HG02571 (cell line): Measurements from ENCODE around the gene PROM2.

ENCODE experiments used
- ATAC-seq: cut with Tn5 transposase; IDR thresholded peaks from one replicate; pipeline ENCODE4 v1.9.1; 2021; ENCODE audit warnings: mild to moderate bottlenecking, moderate library complexity; ENCODE audit not compliant: unreplicated experiment

PROM2 gene

DNA sequence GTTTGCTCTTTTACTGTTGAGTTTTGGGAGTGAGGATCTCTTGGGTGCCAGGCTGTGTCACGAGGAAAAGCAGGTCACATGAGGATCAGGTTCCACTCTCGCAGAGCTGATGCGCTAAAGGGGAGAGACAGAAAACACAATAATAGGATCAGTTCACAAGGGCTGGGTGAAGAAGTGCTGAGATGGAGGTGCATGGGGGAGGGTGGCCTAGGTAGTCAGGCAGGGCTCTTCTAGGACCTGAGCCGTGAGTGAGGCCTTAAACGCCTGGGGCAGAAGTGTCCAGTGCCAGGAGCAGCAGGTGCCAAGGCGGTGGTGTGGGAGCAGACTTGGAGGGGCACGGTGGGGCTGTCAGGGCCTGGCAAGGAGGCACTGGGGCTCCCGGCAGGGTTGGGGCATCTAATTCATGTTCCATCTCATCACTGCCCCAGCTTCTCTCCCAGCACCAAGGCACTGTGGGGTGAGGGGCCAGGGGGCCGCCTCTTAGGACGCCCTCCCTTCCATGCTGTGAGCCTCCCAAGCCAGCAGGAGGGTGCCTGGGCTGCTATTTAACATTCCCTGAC is 32.2 kb downstream of the PROM2 start:
- no peak for ATAC-seq

DNA sequence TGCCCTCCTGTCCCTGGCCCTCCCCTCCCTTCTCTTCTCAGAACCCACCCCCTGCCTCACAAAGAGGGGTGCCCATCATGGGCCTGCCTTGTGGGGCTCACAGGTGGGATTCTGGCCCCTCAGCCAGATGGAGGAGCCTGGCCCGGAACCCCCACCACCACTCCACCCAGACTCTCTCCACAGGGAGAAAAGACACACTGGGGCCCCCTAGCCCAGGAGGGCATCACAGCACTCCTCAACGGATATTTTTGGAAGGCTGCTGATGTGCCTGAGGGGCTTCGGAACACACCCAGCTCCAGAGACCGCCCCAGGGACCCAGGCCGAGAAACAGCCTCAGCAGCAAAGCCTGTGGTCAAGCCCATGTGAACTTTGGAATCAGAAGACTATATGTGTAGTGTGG is 32.8 kb downstream of the PROM2 start:
- ATAC-seq = no peak

DNA sequence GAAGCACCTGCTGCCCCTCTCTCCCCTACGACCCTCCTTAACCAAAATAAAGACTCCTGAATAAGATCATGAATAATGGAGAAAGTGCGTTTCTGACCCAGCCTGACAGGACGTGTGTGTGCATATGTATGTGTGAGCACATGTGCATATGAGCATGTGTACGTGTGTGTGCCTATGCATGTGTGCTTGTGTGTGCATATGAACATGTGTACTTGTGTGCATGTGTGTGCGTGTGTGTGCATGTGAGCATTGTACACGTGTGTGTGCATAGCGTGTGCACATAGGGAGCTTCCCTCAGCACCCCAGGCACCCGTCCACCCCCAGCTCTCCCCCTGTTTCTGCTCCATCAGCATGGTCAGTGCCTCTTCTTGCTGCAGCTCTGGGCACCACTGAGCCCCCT is 33.6 kb downstream of the PROM2 start:
- no peak for ATAC-seq

DNA sequence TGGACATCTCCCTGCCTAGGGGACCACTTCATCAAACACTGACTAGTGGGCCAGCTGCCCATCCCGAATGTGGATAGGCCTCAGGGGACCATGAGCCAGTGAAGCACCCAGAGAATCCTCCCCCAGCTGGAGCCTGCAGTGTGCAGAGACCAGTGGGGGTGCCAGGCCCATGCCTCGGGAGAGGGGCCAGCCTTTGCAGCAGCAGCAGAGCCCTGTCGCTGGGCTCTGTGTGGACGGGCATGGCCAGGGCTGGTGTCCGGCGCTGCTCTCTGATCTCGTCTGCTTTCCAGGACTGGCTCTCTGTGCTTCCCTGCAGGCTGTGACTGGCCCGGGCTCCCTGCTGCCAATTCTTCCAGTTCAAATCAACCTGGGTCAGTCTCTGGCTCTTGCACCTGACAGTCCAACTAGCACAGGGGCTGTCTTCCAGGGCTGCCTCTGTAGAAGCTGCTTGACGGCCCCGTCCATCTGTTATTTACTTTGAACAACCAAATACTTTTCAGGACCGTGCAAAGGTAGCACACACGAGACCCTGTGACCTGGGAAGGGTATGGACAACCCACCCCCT is 34.3 kb downstream of the PROM2 start:
- no peak for ATAC-seq

DNA sequence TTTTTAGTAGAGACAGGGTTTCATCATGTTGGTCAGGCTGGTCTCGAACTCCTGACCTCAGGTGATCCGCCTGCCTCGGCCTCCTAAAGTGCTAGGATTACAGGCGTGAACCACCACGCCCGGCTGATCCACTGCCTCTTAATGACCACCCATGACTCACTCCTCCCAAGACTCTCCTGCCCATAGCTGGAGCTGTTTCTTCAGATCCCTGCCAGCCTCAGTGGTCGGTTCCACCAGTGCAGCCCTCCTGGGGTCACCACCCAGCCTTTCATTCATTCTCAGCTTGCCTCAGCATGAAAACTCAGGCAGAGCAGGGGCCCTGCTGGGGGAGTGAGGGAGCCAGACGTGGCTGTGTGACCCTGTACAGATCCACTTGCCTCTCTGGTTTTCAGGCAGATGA is 35.4 kb downstream of the PROM2 start:
- no peak for ATAC-seq

DNA sequence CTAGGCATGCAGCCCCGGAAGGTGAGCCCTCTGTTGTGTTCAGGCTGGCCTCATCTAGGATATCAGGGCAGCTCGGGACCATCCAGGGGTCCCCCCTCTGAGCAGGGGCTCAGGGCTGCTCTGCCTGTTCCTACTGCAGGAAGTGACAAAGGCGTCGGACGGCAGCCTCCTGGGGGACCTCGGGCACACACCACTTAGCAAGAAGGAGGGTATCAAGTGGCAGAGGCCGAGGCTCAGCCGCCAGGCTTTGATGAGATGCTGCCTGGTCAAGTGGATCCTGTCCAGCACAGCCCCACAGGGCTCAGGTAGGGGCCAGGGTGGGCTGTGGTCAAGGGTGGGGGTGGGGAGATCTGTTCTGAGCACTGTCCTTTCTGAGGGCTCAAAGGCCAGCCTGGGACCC is 36.0 kb downstream of the PROM2 start:
- ATAC-seq = no peak

DNA sequence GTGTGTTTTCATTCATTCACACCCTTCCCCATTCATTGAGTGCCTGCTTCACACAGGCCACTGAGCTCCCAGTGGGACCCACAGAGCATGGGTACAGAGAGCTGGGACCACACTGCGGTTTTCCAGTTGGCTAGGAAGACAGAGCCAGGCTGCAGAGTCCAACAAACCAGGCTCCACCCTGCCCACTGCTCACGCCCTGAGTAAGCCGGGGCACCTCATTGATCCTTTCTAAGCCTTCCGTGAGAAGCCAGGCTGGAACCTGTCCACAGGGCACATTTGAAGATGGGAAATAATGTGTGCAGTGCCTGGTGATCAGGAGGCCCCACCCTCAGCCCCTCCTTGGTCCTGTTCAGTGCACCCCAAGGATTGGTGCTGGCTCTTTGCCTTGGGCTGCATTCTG is 36.4 kb downstream of the PROM2 start:
- no peak for ATAC-seq

DNA sequence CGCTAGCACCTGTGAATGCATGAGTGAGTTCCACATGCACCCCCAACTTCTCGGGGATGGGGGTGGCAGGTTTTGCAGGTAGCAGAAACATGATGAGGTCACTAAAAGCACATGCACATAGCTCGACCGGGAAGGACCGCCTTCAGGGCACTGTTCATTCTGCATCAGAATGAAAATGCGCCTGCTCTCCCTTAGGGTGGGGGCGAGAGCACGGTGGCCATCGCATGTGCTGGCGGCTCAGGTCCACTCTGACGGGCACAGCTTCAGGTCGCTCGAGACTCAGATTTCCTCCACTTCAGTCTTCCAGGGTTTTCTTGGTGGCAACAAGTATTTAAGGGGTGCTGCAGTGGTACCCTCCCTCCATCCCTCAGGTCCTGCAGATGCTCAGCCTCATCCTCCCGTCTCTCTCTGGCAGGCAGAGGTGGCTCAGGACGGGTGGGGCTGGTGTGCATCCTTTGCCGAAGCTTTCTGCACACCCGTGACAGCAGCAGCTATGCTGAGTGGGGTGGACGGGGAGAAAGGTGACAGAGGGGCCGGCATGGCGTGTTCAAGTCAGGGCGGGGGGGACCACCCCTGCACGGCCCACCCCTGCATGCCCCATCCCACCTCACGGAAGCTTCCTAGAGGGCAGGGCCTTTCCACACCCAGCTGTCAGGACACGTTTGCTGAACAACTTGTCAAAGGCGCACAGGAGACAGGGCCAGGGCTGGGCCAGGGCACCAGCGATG is 37.7 kb downstream of the PROM2 start:
- ATAC-seq = no peak

DNA sequence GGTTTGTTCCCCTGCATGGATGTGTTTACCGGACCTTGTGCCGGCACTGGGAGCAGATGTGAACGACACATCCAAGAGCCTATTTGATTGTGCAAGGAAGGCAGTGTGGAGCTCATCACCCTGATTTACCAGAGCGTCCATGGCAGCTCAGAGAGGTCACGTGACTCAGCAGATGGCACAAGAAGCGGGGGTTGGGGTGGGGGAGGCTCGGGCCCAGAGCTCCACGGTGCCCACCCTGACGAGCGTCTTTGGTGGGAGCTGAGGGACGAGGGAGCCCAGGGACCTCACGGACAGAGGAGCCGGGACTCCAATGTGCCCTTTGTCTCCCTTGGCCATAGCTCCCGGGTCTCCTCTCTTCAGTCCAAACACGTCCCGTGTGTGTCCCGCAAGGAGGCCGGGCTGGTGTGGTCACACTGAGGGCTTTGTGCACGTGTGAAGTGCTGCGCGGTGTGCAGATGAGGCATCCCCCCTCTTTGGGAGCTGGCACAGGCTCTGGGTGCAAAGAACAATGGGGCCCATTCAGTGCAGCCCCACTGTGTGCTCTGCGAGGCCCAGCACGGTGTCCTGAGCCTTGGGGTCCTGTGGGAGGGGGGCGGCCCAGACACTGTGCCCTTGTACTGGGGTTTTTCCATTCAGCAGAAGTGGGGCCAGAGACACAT is 38.4 kb downstream of the PROM2 start:
- ATAC-seq = no peak

DNA sequence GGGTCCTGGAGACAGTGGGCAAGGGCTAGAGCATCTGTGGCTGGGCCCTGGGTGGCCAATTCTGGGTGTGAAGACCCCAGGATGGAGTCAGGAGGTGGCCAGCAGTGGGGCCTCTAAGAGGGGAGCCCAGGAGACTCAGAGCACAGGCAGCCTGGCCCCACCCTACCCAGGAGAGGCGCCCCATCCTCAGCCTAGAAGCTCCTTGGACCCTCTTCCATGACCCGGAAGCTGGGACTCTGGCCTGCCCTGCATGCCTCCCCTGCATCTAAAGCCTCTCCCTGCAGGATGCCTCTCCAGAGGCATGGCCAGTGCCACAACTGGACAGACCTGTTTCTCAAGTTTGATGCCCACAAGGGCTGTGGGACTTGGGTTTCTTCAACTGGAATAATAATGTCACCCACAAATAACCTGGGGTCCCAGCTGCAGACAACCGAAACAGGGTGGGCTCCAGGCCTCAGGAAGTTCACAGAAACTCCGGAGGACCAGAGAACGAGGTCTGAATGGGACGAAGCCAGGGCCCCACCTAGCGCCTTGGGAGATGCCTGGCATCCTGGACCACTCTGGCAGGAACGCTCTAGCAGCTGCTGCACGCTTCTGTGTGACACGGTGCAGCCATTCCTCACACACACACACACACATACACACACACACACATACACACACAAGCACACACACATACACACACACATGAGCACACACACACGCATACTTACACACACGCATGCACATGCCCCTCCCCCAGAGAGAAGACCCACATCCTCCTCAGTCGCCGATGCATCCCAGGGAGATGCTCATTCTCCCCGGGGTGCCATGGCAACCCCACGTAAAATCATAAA is 39.3 kb downstream of the PROM2 start:
- no peak for ATAC-seq

DNA sequence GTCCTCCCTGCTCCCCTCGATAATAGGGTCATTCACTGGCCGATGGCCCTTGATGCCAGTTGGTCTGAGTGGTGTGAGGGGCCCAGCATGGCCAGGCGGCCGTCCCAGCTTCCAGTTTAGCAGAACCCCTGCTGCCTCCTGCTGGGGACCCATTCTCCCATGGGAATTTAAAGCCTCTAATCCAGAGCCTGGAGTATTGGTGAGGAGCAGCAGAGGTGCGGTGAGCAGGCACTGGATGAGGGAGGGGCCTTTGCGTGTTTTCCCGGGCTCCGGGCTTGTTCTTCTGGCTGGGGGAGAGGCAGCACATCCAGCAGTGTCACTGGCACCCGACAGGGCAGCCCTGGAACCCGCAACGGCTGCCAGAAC is 40.3 kb downstream of the PROM2 start:
- ATAC-seq = no peak

DNA sequence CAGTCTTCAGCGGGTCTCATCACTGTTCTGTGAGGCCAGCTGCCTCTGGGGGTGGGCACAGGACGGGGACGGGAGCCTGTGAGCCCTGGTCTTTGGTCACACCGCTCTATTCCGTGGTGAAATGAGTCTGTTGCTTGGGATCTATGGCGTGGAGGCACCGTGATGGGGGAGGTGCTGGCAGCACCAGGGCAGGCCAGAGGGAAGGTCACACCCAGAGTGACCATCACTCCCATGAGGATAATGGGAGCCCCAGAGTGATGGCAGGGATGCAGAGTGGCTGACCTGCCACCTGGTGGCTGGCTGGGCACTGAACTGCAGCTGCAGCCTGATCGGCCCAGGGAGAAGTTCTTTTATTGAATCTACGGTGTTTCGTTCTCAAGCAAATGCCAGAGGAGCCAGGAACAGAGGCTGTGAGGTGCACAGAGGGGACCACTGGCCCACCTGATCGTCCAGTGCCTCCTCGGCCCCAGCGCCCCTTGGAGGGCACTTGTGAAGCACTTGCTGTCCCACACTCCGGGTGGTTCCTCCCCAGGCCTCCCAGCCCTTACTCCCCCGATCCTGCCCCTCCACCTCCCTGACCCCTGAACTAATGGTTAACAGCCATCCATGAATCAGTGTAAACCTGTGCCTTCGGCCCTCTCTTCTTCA is 40.8 kb downstream of the PROM2 start:
- ATAC-seq = no peak

DNA sequence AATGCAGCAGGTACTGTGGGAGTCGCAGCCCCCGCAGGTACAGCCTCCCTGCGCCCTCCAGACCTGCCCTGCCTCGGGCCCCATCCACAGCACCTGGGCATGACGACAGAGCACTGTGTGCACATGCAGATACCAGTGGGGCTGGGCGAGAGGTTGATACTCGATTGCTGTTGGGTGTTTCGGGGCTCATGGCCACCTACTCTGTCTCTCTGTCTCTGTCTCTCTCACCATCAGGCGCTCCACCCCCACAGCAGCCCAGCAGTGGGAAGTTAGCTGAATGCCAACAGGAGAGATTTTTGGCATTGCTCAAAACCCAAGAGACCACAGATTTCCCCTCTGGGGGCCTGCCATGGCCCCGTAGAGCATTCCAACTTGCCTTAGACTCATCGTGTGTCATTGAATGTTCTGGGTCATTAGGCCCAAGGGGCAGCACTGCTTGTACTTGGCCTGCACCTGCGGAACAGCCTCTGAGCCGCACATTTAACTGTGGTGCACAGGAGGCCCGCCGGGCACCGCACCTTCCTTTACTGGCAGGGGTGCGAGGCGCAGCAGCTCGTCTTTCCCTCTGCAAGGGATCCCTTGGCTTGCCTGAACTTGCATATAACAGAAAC is 41.7 kb downstream of the PROM2 start:
- no peak for ATAC-seq

DNA sequence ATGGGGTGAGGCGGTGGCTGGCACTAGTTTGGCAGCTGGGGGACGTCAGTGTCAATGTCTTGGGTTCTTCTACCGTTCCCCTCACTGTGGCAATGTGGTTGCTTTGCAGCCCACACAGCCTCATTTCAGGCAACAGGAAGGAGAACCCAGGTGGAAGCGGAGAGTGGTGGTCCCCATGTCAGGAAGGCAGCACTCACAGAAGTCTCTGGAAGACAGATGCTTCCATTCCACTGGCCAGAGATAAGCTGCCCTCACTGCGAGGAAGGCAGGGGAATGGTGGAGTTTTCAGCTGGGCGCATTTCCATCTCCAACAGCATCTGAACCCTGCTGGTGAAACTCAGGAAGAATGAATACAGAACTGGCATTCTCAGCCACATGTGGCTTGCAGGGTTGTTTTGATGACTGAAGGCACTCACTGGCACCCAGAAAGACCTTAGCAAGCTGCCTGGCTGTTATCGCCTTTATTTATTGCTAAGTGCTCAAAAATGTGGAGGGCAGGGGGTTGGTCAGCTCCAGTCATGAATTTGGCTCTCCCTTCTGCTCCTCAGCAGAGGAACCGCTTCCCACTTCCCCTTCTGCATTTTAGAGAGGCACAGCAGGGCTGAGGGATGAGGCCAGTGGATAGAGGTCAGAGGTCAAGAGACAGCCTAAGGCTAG is 42.3 kb downstream of the PROM2 start:
- ATAC-seq = no peak

DNA sequence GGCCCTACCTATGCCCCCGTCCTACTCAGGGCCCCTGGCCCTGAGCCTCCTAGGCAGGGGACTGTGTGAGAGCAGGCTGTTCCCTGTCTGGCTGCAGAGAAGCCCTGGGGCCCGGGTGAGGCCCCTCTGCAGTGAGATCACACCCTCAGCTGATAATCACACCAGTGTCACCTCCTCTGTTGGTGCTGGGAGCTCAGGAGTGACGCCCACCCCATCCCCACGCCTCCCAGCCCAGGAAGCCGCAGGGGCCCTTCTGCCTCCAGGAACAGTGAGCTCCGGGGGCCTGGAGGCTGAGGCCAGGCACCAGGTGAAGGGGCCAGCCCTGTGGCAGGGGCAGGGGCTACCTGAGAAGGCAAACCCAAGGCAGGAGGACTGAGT is 42.9 kb downstream of the PROM2 start:
- ATAC-seq = no peak

DNA sequence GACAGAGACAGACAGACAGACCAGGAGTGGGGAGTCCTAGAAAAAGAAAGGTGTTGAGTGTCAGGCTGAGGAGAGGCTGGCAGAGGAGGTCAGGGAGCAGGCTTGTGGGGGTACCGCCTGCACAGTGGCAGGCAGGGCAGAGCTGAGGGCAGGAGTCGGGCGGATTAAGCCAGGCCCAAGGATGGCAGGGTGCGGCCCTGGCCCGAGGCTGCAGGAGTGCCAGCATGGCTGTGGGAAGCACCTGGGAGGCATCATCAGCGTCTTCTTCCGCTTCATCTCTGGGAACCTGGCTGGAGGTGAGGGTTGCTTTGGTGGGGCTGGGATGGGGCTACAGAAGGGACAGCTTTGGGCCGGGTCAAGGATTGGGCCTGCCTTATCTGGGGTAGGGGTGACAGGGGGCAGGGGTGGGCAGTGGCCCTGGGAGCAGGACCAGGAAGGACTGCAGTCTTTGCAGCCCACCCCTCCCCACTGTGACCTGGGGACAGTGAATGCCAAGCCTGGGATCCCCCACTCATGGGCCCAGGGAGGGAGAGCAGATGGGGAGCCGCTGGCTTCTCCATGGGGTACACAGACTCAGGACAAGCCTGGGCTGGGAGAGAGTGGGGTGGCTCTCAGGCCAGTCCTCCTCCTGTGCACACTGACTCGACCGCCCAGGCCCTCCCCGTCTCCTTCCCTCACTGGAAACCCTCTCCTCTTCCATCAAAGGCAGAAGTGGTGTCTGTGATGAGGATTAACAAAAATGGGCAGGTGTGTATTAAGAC is 43.6 kb downstream of the PROM2 start:
- no peak for ATAC-seq

DNA sequence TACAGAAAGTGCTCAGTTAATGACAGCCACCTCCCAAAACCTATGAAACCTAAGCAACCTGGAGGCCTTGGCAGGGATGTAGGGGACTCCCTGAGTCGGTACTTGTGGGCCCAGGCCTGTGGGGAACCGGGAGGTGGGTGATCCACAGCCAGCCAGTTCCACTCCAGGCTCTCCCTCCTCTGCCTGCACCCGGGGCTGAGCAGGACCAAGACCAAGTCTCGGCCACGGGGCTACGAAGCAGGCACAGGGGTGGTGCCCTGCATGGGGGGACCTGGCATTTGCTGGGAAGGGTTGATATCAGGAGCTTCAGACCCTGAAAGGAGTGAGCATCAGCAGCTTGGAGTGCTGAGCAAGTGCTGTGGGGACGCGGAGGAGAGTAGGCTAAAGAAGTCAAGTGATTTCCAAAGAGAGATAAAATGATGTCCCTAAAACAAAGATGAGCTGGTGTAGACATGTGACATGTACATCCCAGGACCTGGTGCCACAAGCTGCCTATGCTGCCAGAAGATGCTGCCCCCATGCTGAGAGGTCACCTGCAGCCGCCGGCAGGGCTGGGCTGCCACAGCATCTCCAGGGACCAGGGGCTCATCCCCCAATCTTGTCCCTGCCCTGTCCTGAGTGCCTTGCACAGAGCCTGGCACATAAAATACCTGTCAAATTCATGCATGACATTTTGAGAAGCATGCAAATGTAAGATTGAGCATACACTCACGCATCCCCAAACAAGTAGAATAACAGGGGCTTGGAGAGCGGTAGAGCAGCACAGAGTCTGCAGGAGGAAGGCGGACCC is 44.4 kb downstream of the PROM2 start:
- ATAC-seq = no peak
